GM08714 (cell line): ENCODE results near the gene ST14.

ENCODE experiments used
- H3K4me3 ChIP-seq: fragments of 200-500 bp; sonication (Bioruptor generic); 2 replicates; pipeline ENCODE4 v1.5.1; 2014; ENCODE audit warnings: mild to moderate bottlenecking, low read length, inconsistent platforms
- ZNF274 ChIP-seq: IDR thresholded peaks from 2 replicates; pipeline ENCODE4 v1.6.1; 2012; ENCODE audit warnings: mild to moderate bottlenecking, low read depth, low read length

ST14 gene

GRCh38 chr11:130159657-130160497, at the start of gene ST14:
Gene ST14, plus strand, starts transcription at chr11:130159782. Its CDS starts 198 bp downstream, at chr11:130159980.
- TF ChIP-seq ZNF274, result no peak
- no peak within 1 kb of the TSS for H3K4me3 ChIP-seq

DNA sequence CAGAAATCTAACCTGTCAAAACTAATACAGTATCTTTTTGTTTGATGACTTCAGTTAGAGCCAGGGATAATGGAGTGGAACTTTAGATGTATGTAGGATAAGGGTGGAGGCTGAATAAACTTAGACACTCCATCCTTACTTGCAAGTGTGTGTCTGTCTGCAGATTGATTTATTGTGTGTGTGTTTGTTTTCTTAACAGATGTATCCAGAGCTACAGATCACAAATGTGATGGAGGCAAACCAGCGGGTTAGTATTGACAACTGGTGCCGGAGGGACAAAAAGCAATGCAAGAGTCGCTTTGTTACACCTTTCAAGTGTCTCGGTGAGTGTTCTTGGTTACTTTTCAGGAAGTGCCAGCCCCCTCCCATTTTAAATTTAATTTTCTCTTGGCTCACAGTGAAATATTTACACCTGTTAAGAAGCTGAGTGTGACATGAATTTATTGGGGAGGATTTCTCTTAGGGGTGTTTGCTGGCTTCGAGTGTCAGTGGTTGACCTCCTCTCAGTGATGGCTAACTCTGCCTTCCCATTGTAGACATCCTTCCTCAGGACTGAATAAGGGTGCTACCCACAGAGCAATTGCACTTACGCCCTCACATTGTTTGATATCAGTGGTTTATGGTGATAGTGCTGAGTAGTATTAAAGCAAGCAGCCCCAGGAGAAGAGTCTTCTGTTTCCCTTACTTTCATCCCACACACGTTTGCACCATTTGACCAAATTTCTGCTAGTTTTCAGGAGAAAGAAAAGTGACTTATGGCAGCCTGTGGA, 49.1 kb upstream of the ST14 start:
- TF ChIP-seq ZNF274, result no peak
- H3K4me3 ChIP-seq, result no peak overlapping the region

GRCh38 chr11:130112071-130112830, 47.3 kb upstream of the ST14 start:
- H3K4me3 ChIP-seq, result no peak overlapping the region
- no peak for TF ChIP-seq ZNF274

DNA sequence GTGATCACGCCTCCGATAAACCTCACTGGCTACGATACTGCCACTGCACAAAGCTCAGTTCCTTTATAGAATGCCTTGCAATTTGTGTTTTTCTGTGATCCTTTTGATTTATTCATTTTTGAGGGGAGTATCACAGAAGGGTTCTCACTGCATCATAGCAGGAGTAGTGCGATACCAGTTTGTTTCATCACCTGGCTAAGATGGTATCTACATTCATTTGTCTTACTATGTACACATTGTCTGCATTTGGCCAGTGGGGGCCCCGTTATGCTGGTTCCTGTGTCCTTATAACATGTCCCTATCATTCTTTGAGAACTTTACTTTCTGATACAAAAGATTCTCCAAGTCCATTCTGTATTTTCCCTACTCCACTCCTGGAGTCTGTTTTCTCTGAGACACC, 45.3 kb upstream of the ST14 start:
- H3K4me3 ChIP-seq, result no peak overlapping the region
- TF ChIP-seq ZNF274, result no peak

- no peak overlapping the region for H3K4me3 ChIP-seq
- TF ChIP-seq ZNF274, result no peak
Measured at GRCh38 chr11:130114726-130115125, 44.9 kb upstream of the ST14 start.

- no peak overlapping the region for H3K4me3 ChIP-seq
- TF ChIP-seq ZNF274, result no peak
Measured at GRCh38 chr11:130115218-130115617, 44.4 kb upstream of the ST14 start.

DNA sequence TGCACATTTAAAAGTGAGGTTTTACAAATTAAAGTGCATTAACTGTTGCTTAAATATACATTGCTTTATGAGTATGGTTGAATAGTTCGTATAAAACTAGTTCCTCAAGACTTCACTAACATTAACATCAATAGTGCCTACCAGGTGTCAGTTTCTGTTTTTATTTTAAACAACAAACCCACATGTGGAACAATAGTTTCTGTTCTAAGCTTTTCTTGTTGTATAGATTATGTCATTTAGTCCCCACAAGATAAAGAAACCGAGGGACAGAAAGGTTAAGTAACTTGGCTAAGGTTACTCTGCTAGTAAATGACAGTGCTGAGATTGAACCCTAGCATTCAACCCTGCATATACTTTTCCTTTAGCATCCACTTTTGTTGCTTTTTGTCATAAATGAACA, 41.4 kb upstream of the ST14 start:
- TF ChIP-seq ZNF274, result no peak
- no peak overlapping the region for H3K4me3 ChIP-seq

DNA sequence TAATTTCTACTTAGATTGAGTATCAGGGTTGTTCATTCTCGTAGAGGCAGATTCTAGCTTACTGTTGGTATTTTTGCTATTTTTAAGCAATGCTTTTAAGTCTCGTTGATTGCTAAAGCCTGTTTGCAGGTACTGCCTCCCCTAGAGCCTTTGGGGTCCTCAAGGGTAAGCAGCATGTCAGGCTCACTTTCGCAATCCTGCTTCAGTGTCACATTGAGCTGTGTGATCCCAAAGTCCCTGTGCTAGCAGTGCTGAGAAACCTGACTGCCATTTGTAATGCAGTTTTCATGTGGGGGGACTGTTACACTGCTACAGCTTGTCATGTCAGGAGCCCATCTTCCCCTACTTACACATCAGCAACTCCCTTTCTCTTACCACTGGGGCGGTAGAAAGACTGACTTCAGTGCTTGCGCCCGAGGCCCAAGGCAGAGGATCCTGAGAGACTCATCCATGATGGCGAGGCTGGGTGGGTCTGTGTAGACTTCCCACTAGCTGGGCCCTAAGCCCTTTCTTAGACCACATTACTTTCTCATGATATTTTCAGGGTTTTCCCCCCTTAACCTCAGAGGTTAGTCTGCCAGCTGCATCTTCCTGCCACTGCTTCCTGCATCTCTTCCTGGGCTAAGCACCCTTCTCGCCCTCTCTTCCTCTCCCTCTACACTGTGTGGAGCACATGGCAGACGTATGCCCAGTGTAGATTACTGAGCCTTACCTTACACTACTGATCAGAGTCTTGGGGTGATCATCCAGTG, 40.8 kb upstream of the ST14 start:
- no peak overlapping the region; the same call in 1 of the 2 replicates for H3K4me3 ChIP-seq
- TF ChIP-seq ZNF274, result no peak

- no peak for TF ChIP-seq ZNF274
- H3K4me3 ChIP-seq, result no peak overlapping the region
Measured at GRCh38 chr11:130120045-130120444, 39.5 kb upstream of the ST14 start.

- no peak overlapping the region for H3K4me3 ChIP-seq
Measured at GRCh38 chr11:130121445-130121978, 38.1 kb upstream of the ST14 start.

GRCh38 chr11:130122141-130122575, 37.4 kb upstream of the ST14 start:
- no peak overlapping the region for H3K4me3 ChIP-seq
- no peak for TF ChIP-seq ZNF274

More at GRCh38 chr11:130121445-130121978, 38.1 kb upstream of the ST14 start:
- TF ChIP-seq ZNF274, result no peak

GRCh38 chr11:130123414-130124040, 36.1 kb upstream of the ST14 start:
- no peak overlapping the region for H3K4me3 ChIP-seq
- TF ChIP-seq ZNF274, result no peak

- TF ChIP-seq ZNF274, result no peak
- H3K4me3 ChIP-seq, result no peak overlapping the region
Measured at GRCh38 chr11:130124096-130124495, 35.5 kb upstream of the ST14 start.
